Stimulated activated naive CD4-positive, alpha-beta T cell treated with Interleukin-2 at 50 U/mL for 16 hours (primary cell): ENCODE data around the gene GSK3A.

Experiments used
- DNase-seq: peaks from one replicate; lab custom pipeline; 2025; lab: John Stamatoyannopoulos, UW

Gene GSK3A

DNA sequence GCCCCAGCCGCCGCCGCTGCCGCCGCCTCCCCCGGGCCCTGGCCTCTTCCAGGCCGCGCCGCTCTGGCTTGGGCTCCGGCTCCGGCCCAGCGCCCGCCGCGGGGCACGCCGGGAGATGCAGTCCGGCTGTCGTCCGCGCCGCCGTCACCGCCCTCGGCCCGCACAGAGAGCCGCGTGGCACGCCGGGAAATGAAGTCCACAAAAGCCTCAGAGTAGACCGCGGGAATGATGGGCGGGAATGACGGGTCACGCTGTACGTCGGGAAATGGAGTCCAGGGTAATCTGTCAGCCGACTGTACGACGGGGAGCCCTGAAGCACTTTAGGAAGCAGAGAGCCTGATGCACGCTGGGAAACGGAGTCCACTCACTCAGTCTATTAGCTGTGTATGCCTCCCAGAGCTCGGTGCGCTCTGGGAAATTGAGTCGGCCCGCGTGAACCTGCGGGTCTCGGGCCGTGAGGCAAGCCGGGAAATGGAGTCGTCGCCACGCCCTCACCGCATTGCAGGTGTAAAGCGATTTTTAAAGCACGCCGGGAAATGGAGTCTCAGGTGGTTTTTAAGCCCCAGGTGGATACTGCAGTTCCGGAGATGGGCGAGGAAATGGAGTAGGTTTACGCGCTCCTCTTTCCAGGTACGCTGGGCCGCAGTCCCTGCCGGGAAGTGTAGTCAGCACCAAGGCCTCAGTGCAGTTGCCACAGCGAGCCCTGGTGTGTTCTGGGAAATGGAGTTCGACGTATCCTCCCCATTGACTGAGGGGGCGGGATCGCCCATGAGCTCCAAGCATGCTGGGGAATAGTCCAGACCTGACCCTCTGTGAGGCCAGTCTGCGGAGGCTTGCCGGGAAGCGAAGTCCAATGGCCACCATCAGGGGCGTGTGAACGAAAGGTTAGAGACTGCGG lies at the start of gene GSK3A:
Gene GSK3A, minus strand, starts transcription at position 91 of the 898 bp plus-strand sequence. CDS start 137 bp downstream, outside the sequence.
- peak; percentile 99 for DNase-seq

GRCh38 chr19:42291435-42291810 lies 49.0 kb upstream of the GSK3A start:
- DNase-seq: no peak

DNA sequence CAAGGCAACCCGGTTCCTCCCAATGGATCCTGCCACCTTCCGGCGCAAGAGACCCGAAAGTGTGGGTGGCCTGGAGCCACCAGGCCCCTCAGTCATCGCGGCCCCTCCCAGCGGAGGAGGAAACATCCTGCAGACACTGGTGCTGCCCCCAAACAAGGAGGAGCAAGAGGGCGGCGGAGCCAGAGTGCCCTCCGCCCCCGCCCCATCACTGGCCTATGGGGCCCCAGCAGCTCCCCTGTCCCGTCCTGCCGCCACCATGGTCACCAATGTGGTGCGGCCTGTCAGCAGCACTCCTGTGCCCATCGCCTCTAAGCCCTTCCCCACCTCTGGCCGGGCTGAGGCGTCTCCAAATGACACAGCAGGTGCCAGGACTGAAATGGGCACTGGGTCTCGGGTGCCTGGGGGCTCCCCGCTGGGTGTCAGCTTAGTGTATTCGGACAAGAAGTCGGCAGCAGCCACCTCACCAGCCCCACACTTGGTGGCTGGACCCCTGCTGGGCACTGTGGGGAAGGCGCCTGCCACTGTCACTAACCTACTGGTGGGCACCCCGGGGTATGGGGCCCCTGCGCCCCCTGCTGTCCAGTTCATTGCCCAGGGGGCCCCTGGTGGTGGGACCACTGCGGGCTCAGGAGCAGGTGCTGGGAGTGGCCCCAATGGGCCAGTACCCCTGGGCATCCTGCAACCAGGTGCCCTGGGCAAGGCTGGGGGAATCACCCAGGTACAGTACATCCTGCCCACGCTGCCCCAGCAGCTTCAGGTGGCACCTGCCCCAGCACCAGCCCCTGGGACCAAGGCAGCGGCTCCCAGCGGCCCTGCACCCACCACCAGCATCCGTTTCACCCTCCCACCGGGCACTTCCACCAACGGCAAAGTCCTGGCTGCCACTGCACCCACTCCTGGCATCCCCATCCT lies 48.4 kb upstream of the GSK3A start:
- peak; percentile 41 for DNase-seq

- DNase-seq: no peak
These were observed 47.7 kb upstream of the GSK3A start for GRCh38 chr19:42290136-42290522.

- no peak for DNase-seq
These were observed 47.2 kb upstream of the GSK3A start for GRCh38 chr19:42289556-42290041.

- DNase-seq: no peak
These were observed 46.6 kb upstream of the GSK3A start for GRCh38 chr19:42288881-42289555.

- DNase-seq: no peak
These were observed 46.0 kb upstream of the GSK3A start for GRCh38 chr19:42288387-42288786.

DNA sequence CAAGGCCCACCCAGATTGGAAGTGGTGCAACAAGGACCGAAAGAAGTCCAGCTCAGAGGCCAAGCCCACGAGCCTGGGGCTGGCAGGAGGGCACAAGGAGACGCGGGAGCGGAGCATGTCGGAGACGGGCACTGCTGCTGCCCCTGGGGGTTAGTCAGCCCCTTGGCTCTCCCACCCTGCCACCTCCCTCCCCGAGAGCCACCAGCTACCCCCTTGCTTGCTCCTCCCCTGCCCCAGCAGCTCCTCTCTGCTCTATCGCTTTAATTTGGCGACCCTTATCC lies 45.4 kb upstream of the GSK3A start:
- no peak for DNase-seq

DNA sequence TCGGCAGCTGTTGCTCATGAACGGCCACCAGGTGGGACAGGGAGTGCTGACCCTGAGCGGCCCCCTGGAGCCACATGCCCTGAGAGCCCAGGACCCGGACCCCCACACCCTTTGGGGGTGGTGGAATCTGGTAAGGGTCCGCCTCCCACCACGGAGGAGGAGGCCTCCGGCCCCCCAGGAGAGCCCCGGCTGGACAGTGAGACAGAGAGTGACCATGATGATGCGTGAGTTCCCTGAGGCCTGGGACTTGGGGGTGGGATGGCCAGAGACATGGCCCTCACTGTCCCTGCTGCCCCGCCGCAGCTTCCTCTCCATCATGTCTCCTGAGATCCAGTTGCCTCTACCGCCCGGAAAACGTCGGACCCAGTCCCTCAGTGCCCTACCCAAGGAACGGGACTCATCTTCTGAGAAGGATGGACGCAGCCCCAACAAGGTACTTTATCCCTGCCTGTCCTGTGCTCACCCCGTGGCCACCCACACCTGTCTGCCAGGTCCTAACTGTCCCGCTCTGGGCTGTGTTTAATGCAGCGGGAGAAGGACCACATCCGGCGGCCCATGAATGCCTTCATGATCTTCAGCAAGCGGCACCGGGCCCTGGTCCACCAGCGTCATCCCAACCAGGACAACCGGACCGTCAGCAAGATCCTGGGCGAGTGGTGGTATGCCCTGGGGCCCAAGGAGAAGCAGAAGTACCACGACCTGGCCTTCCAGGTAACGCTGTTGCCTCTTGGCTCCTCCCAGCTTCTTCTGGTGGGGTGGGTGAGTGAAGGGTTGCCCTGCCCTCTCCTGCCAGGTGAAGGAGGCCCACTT lies 44.8 kb upstream of the GSK3A start:
- no peak for DNase-seq

DNA sequence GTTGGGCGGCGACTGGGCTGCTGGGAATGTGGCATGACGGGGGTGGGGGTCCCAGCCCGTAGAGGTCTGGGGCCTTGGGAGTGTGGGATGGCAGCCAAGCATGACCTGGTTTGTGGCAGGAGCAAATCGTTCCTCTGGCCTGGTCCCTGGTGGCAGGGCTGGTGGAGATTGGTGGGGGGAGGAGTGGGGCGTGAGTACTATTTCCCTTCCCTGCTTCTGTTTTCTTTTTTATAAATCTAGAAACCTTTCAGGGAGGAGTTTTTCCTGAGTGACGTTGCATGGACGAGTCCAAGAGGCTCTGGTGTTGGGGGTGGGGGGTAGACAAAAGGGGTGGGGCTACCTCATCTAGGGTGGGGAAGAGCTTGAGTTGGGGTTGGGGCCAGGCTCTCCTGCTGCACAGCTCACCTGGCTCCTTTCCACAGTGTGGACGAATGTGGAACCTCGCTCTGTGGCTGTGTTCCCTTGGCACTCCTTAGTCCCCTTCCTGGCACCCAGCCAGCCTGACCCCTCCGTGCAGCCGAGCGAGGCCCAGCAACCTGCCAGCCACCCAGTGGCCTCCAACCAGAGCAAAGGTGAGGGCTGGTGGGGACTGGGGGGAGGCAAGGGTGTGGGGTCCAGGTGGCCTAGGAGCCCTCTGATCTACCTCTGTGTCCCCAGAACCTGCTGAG lies 44.1 kb upstream of the GSK3A start:
- no peak for DNase-seq

- DNase-seq: no peak
These were observed 43.6 kb upstream of the GSK3A start for GRCh38 chr19:42285988-42286348.

GRCh38 chr19:42285541-42285941 lies 43.1 kb upstream of the GSK3A start:
- no peak for DNase-seq

DNA sequence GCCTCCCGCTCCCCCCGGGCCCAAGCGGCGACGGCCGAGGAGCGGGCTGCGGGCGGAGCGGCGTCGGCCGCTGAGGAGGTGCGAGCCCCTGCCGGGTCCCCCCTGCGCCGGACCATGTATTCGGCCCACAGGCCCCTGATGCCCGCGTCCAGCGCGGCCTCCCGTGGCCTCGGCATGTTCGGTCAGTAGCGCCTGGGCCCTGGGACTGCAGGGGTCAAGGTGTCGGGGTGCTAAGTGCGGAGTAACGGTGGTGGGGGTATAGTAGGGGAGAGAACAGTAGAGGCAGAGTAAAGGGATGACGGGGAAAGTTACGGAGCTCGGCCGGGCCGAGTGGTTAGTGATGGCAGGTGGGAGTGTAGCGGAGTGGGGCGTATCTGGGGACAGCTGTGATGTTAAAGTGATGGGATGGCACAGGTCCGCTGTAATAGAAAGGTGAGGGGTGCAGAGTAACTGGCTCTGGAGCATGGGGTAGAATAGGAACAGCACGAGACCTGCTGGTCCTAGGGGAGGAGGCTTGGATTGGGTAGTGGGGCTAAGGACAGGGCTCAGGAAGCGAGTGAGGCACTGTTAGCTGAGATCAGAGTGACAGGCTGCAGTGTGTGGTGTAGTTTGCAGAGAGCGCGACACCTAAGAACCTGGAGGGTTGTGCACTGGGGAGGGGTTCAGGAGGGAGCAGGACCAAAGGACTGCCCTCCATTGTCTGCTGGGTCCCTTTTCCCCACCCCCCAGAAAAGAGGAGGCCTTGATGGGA lies 42.4 kb upstream of the GSK3A start:
- no peak for DNase-seq

GRCh38 chr19:42284066-42284501 lies 41.7 kb upstream of the GSK3A start:
- peak; percentile 81 for DNase-seq

GRCh38 chr19:42283188-42284065 lies 41.0 kb upstream of the GSK3A start:
- DNase-seq: peak; percentile 95

DNA sequence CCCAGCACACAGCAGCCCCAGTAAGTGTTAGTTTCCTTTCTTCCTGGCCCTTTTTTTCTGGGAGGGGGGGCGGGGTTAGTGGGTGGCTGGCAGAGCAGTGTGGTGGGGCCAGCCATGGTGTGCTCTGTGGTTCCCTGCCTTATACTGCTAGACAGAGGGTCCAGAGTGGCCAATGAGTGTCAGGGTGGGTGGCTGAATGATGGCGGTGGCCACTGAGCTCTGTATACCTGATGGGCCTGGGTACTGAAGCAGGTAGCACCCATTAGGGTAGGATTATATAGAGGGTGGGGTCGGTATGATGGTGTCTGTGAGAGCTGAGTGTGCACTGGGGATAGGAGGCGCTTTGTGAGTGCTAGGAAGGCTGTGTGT lies 40.4 kb upstream of the GSK3A start:
- no peak for DNase-seq

GRCh38 chr19:42281827-42282762 lies 39.7 kb upstream of the GSK3A start:
- peak; percentile 6 for DNase-seq
